A673 (cell line): ENCODE measurements around the gene PNPLA3.

ENCODE experiments used
- EZH2 ChIP-seq: fragments of 200-600 bp; sonication (generic); IDR thresholded peaks from 2 replicates; pipeline ENCODE4 v1.6.1; 2017; ENCODE audit warnings: borderline replicate concordance, low read depth, mild to moderate bottlenecking, mixed read lengths, antibody characterized with exemption, low read length; ENCODE audit not compliant: poor library complexity, severe bottlenecking
- TF ChIP-seq, protein P1 (sequence below): fragments of 300-800, 200-600 bp; sonication (generic); conservative IDR thresholded peaks from 2 replicates; pipeline ENCODE4 v1.5.1; 2017; ENCODE audit warnings: low read depth, mild to moderate bottlenecking, antibody characterized with exemption, low read length, moderate library complexity, mixed read lengths

DNA sequence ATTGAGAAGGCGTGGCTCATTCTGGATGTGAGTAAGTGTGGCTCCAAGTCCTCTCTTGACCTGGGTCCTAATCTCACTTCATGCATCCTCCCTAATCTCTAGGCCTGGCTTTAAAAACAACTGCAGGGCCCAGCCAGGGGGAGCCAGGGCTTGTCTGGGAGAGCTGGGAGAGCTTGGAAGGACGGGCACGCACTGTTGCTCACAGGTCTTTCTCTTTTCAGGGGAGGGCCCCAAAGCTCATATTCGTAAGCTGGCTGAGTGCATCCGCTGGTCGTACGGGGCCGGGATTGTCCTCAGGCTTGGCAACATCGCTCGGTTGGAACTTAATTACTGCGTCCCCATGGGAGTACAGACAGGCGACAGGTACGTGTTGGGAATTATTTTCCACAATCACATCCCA is 66.4 kb downstream of the PNPLA3 start:
- TF ChIP-seq EZH2, result no peak
- TF ChIP-seq, protein P1, sequence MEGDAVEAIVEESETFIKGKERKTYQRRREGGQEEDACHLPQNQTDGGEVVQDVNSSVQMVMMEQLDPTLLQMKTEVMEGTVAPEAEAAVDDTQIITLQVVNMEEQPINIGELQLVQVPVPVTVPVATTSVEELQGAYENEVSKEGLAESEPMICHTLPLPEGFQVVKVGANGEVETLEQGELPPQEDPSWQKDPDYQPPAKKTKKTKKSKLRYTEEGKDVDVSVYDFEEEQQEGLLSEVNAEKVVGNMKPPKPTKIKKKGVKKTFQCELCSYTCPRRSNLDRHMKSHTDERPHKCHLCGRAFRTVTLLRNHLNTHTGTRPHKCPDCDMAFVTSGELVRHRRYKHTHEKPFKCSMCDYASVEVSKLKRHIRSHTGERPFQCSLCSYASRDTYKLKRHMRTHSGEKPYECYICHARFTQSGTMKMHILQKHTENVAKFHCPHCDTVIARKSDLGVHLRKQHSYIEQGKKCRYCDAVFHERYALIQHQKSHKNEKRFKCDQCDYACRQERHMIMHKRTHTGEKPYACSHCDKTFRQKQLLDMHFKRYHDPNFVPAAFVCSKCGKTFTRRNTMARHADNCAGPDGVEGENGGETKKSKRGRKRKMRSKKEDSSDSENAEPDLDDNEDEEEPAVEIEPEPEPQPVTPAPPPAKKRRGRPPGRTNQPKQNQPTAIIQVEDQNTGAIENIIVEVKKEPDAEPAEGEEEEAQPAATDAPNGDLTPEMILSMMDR, result no peak
